HepG2 (cell line): ENCODE measurements around the gene DNAJC2.

Experiments used
- ARNT2 ChIP-seq: sonication (generic); formaldehyde crosslinking; IDR thresholded peaks from 2 replicates; pipeline ENCODE4 v1.8.0; 2022; ENCODE audit warnings: mild to moderate bottlenecking, low read depth, missing genetic modification reagents, moderate library complexity
- ZNF143 ChIP-seq: sonication (generic); formaldehyde crosslinking; IDR thresholded peaks from 2 replicates; pipeline ENCODE4 v1.4.0; 2020; ENCODE audit warnings: missing genetic modification reagents
- TF ChIP-seq, protein P1 (sequence below): sonication (generic); formaldehyde crosslinking; IDR thresholded peaks from 2 replicates; pipeline ENCODE4 v1.5.0; 2020; ENCODE audit warnings: mild to moderate bottlenecking, missing genetic modification reagents, moderate library complexity

DNA sequence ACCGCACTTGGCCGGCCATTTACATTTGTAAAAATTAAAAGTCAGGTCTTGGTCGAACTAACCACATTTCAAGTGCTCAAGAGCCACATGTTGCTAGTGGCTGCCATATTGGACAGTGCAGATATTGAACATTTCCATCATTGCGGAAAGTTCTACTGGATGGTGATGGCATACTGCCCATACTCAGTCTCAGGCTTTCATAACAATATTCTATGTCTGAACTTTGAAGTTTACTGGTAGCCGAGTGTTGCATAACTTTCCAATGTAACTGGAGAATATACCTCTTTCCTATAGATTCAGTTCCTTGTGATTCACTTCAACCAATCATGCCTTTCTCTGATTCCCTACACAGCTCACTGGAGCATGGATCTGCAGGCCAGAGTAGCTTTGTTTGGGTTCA lies 46.6 kb upstream of the DNAJC2 start:
- TF ChIP-seq ZNF143 (CRISPR knock-in tag) (no peak), ARNT2 (no peak)
- TF ChIP-seq, protein P1, sequence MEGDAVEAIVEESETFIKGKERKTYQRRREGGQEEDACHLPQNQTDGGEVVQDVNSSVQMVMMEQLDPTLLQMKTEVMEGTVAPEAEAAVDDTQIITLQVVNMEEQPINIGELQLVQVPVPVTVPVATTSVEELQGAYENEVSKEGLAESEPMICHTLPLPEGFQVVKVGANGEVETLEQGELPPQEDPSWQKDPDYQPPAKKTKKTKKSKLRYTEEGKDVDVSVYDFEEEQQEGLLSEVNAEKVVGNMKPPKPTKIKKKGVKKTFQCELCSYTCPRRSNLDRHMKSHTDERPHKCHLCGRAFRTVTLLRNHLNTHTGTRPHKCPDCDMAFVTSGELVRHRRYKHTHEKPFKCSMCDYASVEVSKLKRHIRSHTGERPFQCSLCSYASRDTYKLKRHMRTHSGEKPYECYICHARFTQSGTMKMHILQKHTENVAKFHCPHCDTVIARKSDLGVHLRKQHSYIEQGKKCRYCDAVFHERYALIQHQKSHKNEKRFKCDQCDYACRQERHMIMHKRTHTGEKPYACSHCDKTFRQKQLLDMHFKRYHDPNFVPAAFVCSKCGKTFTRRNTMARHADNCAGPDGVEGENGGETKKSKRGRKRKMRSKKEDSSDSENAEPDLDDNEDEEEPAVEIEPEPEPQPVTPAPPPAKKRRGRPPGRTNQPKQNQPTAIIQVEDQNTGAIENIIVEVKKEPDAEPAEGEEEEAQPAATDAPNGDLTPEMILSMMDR (CRISPR knock-in tag) = no peak
